ENCODE data around the gene CKAP4. TPM values are rescaled to one million over a fixed set of nuclear protein-coding genes. Genes with fewer than 3 reads are reported as not detected.

CKAP4 gene
- polyA plus RNA-seq, 1 experiment: 389 TPM

DNA sequence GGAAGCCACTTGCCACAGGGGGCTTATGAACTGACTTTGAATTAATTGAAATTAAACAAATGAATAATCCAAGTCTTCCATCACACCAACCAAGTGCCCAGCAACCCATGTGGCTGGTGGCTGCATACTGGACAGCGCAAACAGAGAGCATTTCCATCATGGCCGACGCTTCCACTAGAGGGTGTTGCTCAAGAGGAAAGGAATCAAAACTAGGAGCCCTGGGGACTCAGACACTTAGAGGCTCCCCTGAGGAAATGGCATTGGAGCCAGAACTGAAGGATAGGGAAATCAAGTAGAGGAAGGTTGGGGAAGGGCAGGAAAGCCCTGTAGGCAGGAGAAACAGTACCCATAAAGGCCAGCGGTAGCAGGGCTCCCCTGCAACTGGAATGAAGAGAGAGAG lies 58.5 kb downstream of the CKAP4 start:
- no peak for DNase-seq (ENCODE audit: low read depth, low spot score)
- H3K9me3 ChIP-seq (ENCODE audit: control insufficient read depth, insufficient read depth, low read length): no peaks in the 10 kb centered on the region; the same call in 1 of the 2 replicates
- TF ChIP-seq, protein P1, sequence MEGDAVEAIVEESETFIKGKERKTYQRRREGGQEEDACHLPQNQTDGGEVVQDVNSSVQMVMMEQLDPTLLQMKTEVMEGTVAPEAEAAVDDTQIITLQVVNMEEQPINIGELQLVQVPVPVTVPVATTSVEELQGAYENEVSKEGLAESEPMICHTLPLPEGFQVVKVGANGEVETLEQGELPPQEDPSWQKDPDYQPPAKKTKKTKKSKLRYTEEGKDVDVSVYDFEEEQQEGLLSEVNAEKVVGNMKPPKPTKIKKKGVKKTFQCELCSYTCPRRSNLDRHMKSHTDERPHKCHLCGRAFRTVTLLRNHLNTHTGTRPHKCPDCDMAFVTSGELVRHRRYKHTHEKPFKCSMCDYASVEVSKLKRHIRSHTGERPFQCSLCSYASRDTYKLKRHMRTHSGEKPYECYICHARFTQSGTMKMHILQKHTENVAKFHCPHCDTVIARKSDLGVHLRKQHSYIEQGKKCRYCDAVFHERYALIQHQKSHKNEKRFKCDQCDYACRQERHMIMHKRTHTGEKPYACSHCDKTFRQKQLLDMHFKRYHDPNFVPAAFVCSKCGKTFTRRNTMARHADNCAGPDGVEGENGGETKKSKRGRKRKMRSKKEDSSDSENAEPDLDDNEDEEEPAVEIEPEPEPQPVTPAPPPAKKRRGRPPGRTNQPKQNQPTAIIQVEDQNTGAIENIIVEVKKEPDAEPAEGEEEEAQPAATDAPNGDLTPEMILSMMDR (IDR thresholded peaks at IDR 0.05; ENCODE audit: low read depth, low read length): no peak
- ChIA-PET POLR2A (no interaction called here), CTCF (interaction anchor here (0.6 kb wide), 1 partner anchor 34 kb away, joined by 3 read pairs; no protein-coding TSS in a partner anchor)
- no peak overlapping the region for H3K4me3 ChIP-seq (ENCODE audit: low read depth, low read length)
- peaks cover 6% of the 10 kb centered on the region for H3K27me3 ChIP-seq (ENCODE audit: control insufficient read depth, insufficient read depth, low read length)
- no peak overlapping the region for H3K27ac ChIP-seq (ENCODE audit: low read depth, low read length)

DNA sequence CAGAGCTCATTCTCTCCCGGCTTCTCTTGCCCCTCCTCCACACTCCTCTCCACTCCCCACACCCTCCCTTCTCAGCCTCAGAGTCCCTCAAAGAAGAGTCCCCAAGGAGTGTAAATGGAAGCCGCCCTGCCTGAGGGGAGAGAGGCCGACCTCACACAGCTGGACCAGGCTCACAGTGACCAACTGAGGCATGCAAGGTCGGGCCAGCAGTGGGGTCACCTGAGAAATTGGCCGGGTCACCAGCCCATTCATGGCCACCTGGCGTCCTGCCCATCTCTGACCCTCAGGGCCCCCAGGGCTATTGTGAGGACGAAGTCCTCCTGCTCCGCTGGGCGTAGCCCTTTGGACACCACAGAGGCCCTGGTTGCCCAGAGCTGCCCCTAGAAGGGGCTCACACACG lies 59.6 kb downstream of the CKAP4 start:
- POLR2A ChIA-PET: no interaction called here
- TF ChIP-seq, protein P1 (IDR thresholded peaks at IDR 0.05; ENCODE audit: low read depth, low read length): no peak
- H3K27ac ChIP-seq (ENCODE audit: low read depth, low read length): no peak overlapping the region
- peaks cover 8% of the 10 kb centered on the region for H3K27me3 ChIP-seq (ENCODE audit: control insufficient read depth, insufficient read depth, low read length)
- H3K9me3 ChIP-seq (ENCODE audit: control insufficient read depth, insufficient read depth, low read length): no peaks in the 10 kb centered on the region; the same call in 1 of the 2 replicates
- no peak overlapping the region for H3K4me3 ChIP-seq (ENCODE audit: low read depth, low read length)
- CTCF ChIA-PET: interaction anchor here (1.2 to 2.2 kb wide), 2 partner anchors 39 to 768 kb away, joined by 3 to 6 read pairs; no protein-coding TSS in a partner anchor
- no peak for DNase-seq (ENCODE audit: low read depth, low spot score)

Small RNAs within 50 kb of the gene (small RNA-seq; reads per million reads assigned to genes)
- gene RNU7-94P (ENCODE audit: insufficient read length, low read depth): 0.81 reads per million

Other genes with a start within 250 kb of the CKAP4 start
- gene NUAK1, start 109.1 kb downstream of the CKAP4 start, polyA plus RNA-seq (2011; rRNA removed): 6.5 and 8.3 TPM in 2 replicates
- gene TCP11L2, start 54.7 kb upstream of the CKAP4 start, polyA plus RNA-seq (2011; rRNA removed): 22.0 and 26.5 TPM in 2 replicates
- 11.0 and 14.1 TPM in 2 replicates for gene POLR3B, start 109.7 kb upstream of the CKAP4 start, polyA plus RNA-seq (2011; rRNA removed)